GM18520 (cell line): Measurements from ENCODE around the gene GOLGA7B.

Source experiments
- ATAC-seq: cut with Tn5 transposase; IDR thresholded peaks from one replicate; pipeline ENCODE4 v1.9.1; 2021; ENCODE audit not compliant: unreplicated experiment

The GOLGA7B gene

GRCh38 chr10:97892506-97892905, 42.9 kb downstream of the GOLGA7B start:
- no peak for ATAC-seq

GRCh38 chr10:97892939-97893338, 43.3 kb downstream of the GOLGA7B start:
- no peak for ATAC-seq

DNA sequence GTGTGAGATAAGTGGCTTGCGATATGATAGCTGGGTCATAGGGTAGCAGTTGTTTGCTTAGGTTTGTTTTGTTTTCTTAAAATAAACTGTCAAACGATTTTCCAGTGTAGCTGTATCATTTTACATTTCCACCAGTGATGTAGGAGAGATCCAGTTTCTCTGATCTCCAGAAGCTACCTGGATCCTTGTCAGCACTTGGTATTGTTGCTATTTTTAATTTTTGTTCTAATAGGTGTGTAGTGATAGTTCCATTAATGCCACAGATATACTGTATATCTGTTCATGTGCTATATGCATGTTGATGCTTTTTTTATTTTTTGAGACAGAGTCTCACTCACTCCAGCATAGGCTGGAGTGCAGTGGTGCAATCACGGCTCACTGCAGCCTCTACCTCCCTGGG, 44.4 kb downstream of the GOLGA7B start:
- ATAC-seq, result no peak

GRCh38 chr10:97895084-97895483, 45.4 kb downstream of the GOLGA7B start:
- no peak for ATAC-seq

DNA sequence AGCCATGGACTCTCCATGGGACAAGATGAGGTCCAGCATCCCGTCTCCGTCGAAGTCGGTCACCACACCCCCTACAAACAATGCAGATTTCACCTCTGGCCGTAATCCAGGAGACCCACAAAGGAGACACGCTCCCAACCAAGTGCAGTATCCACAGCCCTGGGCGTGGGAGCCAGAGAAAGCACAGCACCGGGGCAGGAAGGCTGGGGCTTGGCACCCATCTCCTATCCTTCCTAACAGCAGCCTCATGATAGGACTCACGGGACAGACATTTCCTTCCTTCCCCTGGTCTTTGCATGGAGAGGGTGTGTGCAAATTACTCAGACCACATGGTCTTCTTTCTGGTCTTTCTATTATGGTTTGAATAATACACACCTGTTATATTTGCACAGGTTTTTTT, 46.3 kb downstream of the GOLGA7B start:
- no peak for ATAC-seq

DNA sequence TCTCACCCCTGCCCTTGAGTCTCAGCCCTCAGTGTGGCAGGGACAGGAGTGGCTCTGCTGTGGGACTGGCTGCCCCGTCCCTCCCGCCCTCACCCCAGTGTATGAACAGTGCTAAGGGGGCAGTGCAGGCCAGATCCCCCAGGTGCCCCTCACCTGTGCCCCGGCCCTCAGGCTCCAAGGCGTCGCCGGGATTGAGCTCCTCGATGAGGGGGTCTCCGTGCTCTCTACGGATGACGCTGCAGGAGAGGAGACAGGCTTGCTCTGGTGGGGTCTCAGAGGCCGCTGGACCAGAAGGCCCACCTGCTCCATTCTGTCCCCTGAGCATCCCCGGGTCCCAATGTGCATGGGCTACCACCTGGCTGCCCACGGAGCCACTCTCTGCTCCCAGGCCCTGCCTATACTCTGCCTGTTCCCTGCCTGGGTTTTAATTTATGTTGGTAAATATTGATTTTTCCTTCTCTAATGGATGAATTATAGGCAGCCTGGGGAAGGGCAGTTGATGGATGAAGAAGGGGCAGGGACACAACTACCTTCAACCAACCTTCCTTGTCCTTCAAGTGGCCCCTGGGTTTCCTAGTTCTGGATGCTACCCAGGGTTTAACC, 47.2 kb downstream of the GOLGA7B start:
- no peak for ATAC-seq

DNA sequence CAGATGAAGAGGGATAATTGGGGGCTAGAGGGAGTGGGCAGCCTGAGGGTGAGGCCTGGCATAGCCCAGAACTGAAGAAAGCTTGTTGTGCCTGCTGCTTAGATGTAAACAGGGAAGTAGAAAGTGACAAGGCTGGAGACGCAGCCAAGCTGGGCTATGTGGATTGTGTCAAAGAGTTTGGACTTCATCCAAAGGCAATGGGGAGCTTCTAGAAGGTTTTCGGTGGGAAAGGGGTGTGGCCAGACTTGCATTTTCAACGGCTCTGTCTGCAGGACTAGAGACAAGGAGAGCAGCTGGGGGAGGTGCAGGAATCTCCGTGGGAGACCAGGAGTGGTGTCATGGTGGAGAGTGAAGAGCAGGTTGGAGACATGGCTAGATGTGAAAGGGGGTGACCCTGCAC, 48.8 kb downstream of the GOLGA7B start:
- no peak for ATAC-seq

DNA sequence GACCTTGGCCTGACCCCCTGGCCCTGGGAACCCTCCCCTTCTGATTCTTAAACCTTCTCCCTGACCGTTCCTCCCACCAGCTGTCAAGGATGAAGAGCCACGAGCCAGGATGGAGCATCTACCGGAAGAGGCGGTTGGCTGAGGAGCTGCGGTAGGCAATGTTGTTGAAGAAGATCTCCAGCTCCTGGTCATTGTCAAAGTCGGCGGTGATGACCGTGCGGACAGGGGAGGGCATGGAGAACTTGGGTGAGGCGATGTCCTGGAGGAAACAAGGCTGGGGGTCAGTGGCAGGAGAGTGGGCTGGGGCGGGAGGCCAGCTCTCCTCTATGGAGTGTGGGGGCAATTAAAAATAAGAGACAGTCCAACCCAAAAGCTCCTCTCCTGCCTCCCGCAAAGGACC, 51.7 kb downstream of the GOLGA7B start:
- ATAC-seq, result no peak

GRCh38 chr10:97903128-97904017, 53.7 kb downstream of the GOLGA7B start:
- ATAC-seq, result no peak

DNA sequence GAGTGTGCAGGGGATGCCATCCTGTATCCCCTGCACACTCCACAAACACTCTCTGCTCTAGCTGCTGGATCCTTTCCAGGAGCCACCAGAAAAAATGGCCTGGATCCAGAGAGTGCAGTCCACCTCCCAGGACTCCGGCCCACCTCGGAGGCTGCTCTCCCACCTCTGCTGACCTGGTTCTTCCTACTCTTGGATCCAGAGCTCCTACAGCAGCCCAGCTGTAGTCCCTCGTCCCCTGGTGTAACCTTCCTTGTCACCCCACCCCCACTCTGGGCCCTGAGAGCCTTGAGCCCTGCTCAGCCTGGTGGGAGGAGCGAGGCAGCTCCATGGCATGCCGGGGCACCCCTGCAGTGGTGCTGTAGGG, 54.4 kb downstream of the GOLGA7B start:
- no peak for ATAC-seq

- ATAC-seq, result no peak
Observed at GRCh38 chr10:97904576-97904975, 54.9 kb downstream of the GOLGA7B start.

- ATAC-seq, result no peak
Observed at GRCh38 chr10:97905276-97905675, 55.6 kb downstream of the GOLGA7B start.

- ATAC-seq, result no peak
Observed at GRCh38 chr10:97907211-97907610, 57.6 kb downstream of the GOLGA7B start.

- no peak for ATAC-seq
Observed at GRCh38 chr10:97907830-97908229, 58.2 kb downstream of the GOLGA7B start.

DNA sequence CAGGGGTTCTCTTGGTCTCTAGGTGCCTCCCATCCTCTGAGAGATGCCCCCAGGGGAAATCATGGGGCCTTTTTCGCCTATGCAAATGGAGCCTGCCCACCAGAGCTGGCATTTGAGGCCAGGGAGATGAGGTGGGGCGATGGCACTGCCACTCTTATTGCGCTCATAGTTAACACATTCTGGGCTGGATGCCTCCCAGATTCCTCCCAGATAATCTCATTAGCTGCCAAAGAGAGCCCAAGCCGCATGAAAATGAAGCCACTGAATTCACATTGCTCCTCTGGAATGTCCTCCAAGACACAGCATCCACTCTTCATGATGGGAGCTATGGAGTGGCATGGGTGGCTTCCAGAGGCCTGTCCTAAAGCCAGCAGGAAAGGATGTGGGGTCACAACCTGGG, 61.0 kb downstream of the GOLGA7B start:
- ATAC-seq, result no peak

GRCh38 chr10:97911217-97911616, 61.6 kb downstream of the GOLGA7B start:
- no peak for ATAC-seq

- ATAC-seq, result no peak
Observed at GRCh38 chr10:97913193-97913592, 63.5 kb downstream of the GOLGA7B start.

DNA sequence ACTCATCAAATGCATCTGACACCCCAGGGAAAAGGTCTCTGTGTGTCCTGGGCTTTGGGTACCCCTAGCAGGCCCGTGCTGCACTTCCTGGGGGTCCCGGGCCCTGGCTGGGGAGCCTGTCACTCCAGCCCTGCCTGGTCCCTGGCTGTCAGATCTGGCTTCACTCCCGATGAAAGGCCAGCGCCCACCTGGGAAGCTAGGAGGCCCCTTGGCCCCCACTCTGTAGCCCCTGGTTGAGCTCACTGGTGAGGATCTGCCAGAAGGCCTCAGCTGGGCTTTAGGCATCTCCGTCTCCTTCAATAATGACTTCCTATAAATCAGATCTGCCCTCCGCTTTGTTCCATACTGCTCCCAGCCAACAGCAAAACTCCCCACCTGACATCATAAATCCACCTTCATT, 64.0 kb downstream of the GOLGA7B start:
- ATAC-seq, result no peak

DNA sequence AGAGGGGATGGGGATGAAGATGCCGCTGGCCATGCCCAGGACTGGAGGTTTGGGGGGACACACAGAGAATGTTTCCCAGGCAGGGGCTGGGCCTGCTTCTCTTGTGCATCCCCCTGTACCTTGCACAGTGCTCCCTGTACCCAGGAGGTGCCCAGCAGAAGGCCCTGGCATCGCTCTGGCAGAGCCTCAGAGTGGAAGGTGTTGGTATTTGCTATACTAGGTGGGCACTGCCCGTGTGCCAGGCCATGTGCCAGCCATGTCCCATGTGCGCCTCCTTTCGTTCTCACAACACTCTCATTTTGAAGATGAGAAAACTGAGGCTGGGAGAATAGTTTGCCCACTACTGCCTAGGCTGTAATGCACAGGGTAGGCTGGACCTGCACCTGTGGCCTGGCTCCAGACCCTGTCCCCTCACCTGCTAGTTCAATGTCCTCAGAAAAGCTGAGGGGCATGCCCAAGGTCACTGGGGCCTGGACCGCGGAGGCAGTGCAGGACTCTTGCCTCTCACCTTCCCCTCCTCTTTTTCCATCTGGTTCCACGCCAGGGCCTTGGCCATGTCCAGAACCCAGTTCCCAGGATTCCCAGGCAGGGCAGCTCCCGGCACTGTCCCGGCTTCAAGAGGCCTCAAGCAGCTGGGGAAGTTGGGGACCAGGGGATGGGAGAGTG, 64.7 kb downstream of the GOLGA7B start:
- ATAC-seq, result no peak

- ATAC-seq, result no peak
Observed at GRCh38 chr10:97914837-97915211, 65.2 kb downstream of the GOLGA7B start.

DNA sequence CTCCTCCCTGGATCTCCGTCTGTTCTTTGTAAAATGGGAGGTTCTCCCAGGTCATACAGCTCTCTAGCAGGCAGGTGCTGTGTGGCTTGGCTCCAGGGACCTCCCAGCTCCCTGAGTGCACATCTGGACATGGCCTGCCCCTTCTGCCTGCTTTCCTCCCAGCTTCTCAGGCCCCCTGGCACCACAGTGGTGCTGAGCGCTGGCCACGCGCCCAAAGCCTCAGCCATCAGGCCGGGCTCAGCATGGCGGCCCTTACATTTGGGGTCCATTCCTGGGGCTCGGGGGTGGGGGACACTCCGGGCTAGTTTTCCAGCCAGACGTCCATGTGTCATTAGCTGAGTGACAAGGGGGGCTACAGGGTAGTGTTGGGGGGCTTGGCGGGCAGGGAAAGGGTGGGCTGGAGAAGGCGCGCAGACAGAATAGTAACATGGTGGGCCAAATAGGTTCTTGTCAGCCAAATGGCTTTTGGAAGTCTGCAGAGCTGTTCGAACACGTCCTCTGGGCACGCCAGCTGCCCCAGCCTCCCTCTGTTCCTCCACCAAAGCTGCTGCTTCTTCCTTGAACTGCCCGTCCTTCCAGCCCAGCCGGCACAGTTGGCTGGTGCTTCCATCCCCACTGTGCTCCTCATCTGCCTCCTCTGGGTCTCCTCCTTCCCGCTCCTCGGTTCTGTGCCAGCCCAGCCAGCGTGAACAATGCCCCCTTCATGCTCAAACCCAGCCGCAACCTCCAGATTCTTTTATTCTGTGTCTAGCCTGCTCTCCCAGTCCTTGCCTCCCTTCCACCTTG, 65.9 kb downstream of the GOLGA7B start:
- no peak for ATAC-seq
